ENCODE data around the gene GTF2H1. TPM values are rescaled to one million over a fixed set of nuclear protein-coding genes. Genes with fewer than 3 reads are reported as not detected.

Gene GTF2H1
- polyA plus RNA-seq, 1 of the 3 experiments (the other 2 are of a cell fraction), result 31.2 TPM

- TF ChIP-seq EP300 (IDR thresholded peaks at IDR 0.05; ENCODE audit: borderline replicate concordance in 1 of 2, low read depth in 1 of 2, low read length in 1 of 2) (peak; percentile 27 to 66; a peak in 2 of 4 replicates), FOXJ3 (CRISPR knock-in tag; IDR thresholded peaks at IDR 0.05) (no peak), RXRA (IDR thresholded peaks at IDR 0.05; ENCODE audit: borderline replicate concordance, low read depth) (no peak), RAD21 (IDR thresholded peaks at IDR 0.05; ENCODE audit: low read length) (no peak; the same call in 1 of the 2 replicates), NRF1 (IDR thresholded peaks at IDR 0.05; ENCODE audit: low read depth, low read length) (peak; percentile 90), GATA2 (CRISPR knock-in tag; IDR thresholded peaks at IDR 0.05) (no peak), POLR2AphosphoS5 (IDR thresholded peaks at IDR 0.05; ENCODE audit: low read depth, low read length) (peak; percentile 58; the same call in 1 of the 2 replicates), SMC3 (IDR thresholded peaks at IDR 0.05; ENCODE audit: low read depth, low read length) (no peak), NFIC (IDR thresholded peaks at IDR 0.05; ENCODE audit: borderline replicate concordance) (peak; percentile 97), YY1 (IDR thresholded peaks at IDR 0.05; ENCODE audit: low read depth) (0 out of 2 replicates have a peak, but pooled peaks have one; percentile 17)
- TF ChIP-seq, protein P1, sequence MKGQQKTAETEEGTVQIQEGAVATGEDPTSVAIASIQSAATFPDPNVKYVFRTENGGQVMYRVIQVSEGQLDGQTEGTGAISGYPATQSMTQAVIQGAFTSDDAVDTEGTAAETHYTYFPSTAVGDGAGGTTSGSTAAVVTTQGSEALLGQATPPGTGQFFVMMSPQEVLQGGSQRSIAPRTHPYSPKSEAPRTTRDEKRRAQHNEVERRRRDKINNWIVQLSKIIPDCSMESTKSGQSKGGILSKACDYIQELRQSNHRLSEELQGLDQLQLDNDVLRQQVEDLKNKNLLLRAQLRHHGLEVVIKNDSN (IDR thresholded peaks at IDR 0.05; ENCODE audit: borderline replicate concordance, low read depth), result no peak
- TF ChIP-seq, protein P2, sequence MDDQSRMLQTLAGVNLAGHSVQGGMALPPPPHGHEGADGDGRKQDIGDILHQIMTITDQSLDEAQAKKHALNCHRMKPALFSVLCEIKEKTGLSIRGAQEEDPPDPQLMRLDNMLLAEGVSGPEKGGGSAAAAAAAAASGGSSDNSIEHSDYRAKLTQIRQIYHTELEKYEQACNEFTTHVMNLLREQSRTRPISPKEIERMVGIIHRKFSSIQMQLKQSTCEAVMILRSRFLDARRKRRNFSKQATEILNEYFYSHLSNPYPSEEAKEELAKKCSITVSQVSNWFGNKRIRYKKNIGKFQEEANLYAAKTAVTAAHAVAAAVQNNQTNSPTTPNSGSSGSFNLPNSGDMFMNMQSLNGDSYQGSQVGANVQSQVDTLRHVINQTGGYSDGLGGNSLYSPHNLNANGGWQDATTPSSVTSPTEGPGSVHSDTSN (IDR thresholded peaks at IDR 0.05), result peak; percentile 75
These were observed 73.6 kb downstream of the GTF2H1 start (continued) for GRCh38 chr11:18395735-18396504.

GRCh38 chr11:18397921-18398320 lies 75.6 kb downstream of the GTF2H1 start:
- peaks cover 81% of the 10 kb centered on the region for H3K79me2 ChIP-seq (ENCODE audit: insufficient read depth)

More at GRCh38 chr11:18397921-18398320, 75.6 kb downstream of the GTF2H1 start:
- POLR2A ChIA-PET, result no interaction called here
- peak overlapping the region in 1 of 2 experiments; percentile 7; a peak in 1 of 4 replicates for H3K27ac ChIP-seq (ENCODE audit: low read depth in 2 of 2, low read length in 1 of 2)
- H2AFZ ChIP-seq (ENCODE audit: low read depth), result no peak overlapping the region
- H4K20me1 ChIP-seq (ENCODE audit: insufficient read depth), result peaks cover 66% of the 10 kb centered on the region
- no peak for DNase-seq
- no peak overlapping the region for H3K4me3 ChIP-seq (ENCODE audit: low read depth in 2 of 2, low read length in 1 of 2)
- TF ChIP-seq YY1 (IDR thresholded peaks at IDR 0.05; ENCODE audit: low read depth) (no peak), FOXJ3 (CRISPR knock-in tag; IDR thresholded peaks at IDR 0.05) (no peak), TEAD4 (IDR thresholded peaks at IDR 0.05; ENCODE audit: borderline replicate concordance, insufficient read depth) (no peak), EZH2phosphoT487 (IDR thresholded peaks at IDR 0.05; ENCODE audit: borderline replicate concordance, low read depth) (no peak), CHD2 (IDR thresholded peaks at IDR 0.05; ENCODE audit: low read length, partially characterized antibody) (no peak), NRF1 (IDR thresholded peaks at IDR 0.05; ENCODE audit: low read depth, low read length) (no peak), USF2 (IDR thresholded peaks at IDR 0.05; ENCODE audit: borderline replicate concordance, low read depth, low read length) (no peak), EP300 (IDR thresholded peaks at IDR 0.05; ENCODE audit: borderline replicate concordance in 1 of 2, low read depth in 1 of 2, low read length in 1 of 2) (no peak), GATA2 (CRISPR knock-in tag; IDR thresholded peaks at IDR 0.05) (no peak)
- TF ChIP-seq, protein P3, sequence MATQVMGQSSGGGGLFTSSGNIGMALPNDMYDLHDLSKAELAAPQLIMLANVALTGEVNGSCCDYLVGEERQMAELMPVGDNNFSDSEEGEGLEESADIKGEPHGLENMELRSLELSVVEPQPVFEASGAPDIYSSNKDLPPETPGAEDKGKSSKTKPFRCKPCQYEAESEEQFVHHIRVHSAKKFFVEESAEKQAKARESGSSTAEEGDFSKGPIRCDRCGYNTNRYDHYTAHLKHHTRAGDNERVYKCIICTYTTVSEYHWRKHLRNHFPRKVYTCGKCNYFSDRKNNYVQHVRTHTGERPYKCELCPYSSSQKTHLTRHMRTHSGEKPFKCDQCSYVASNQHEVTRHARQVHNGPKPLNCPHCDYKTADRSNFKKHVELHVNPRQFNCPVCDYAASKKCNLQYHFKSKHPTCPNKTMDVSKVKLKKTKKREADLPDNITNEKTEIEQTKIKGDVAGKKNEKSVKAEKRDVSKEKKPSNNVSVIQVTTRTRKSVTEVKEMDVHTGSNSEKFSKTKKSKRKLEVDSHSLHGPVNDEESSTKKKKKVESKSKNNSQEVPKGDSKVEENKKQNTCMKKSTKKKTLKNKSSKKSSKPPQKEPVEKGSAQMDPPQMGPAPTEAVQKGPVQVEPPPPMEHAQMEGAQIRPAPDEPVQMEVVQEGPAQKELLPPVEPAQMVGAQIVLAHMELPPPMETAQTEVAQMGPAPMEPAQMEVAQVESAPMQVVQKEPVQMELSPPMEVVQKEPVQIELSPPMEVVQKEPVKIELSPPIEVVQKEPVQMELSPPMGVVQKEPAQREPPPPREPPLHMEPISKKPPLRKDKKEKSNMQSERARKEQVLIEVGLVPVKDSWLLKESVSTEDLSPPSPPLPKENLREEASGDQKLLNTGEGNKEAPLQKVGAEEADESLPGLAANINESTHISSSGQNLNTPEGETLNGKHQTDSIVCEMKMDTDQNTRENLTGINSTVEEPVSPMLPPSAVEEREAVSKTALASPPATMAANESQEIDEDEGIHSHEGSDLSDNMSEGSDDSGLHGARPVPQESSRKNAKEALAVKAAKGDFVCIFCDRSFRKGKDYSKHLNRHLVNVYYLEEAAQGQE (IDR thresholded peaks at IDR 0.05; ENCODE audit: low read depth, low read length), result no peak
- TF ChIP-seq, protein P4, sequence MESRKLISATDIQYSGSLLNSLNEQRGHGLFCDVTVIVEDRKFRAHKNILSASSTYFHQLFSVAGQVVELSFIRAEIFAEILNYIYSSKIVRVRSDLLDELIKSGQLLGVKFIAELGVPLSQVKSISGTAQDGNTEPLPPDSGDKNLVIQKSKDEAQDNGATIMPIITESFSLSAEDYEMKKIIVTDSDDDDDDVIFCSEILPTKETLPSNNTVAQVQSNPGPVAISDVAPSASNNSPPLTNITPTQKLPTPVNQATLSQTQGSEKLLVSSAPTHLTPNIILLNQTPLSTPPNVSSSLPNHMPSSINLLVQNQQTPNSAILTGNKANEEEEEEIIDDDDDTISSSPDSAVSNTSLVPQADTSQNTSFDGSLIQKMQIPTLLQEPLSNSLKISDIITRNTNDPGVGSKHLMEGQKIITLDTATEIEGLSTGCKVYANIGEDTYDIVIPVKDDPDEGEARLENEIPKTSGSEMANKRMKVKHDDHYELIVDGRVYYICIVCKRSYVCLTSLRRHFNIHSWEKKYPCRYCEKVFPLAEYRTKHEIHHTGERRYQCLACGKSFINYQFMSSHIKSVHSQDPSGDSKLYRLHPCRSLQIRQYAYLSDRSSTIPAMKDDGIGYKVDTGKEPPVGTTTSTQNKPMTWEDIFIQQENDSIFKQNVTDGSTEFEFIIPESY (IDR thresholded peaks at IDR 0.05; ENCODE audit: borderline replicate concordance, low read depth), result no peak
- TF ChIP-seq, protein P5, sequence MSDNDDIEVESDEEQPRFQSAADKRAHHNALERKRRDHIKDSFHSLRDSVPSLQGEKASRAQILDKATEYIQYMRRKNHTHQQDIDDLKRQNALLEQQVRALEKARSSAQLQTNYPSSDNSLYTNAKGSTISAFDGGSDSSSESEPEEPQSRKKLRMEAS (IDR thresholded peaks at IDR 0.05; ENCODE audit: low read depth), result no peak
- H3K4me2 ChIP-seq, result peak overlapping the region; percentile 94; the same call in 1 of the 2 replicates
- H3K9me3 ChIP-seq, result no peaks in the 10 kb centered on the region
- no peaks in the 10 kb centered on the region for H3K9me2 ChIP-seq
- peaks cover 71% of the 10 kb centered on the region for H3F3A ChIP-seq (replicated peaks; ENCODE audit: insufficient read depth)
- H3K27me3 ChIP-seq (ENCODE audit: insufficient read depth), result no peaks in the 10 kb centered on the region
- peak overlapping the region; percentile 18; the same call in 1 of the 2 replicates for H3K9ac ChIP-seq
- 88% methylated on average over 3 of the region's 3 CpGs for WGBS (ENCODE audit: low lambda C conversion rate)
- CTCF ChIA-PET, result no interaction called here
- peaks cover 12% of the 10 kb centered on the region in 2 experiments; a peak in 3 of 4 replicates for H3K4me1 ChIP-seq (ENCODE audit: control insufficient read depth in 1 of 2, insufficient read depth in 2 of 2, low read depth in 1 of 2, low read length in 1 of 2)
- peaks cover 50 to 66% of the 10 kb centered on the region in 2 experiments for H3K36me3 ChIP-seq (replicated peaks in 1 of 2; ENCODE audit: control insufficient read depth in 1 of 2, insufficient read depth in 2 of 2, low read length in 1 of 2)

Data from SK-N-SH (cell line).